OCI-LY7 (cell line): ENCODE results near the gene ZNF280D.

ENCODE experiments used
- CTCF ChIP-seq: fragments of 200-600 bp; sonication (generic); conservative IDR thresholded peaks from 2 replicates; pipeline ENCODE4 v1.5.1; 2014; ENCODE audit warnings: mild to moderate bottlenecking, antibody characterized with exemption, low read length, moderate library complexity, mixed read lengths
- EZH2phosphoT487 ChIP-seq: fragments of 200-600 bp; sonication (generic); IDR thresholded peaks from 2 replicates; pipeline ENCODE4 v1.6.1; 2018; ENCODE audit warnings: low read depth, borderline replicate concordance, mild to moderate bottlenecking, mixed run types, antibody characterized with exemption, low read length, moderate library complexity, mixed read lengths

- no peak for TF ChIP-seq EZH2phosphoT487
- no peak for TF ChIP-seq CTCF
Measured at GRCh38 chr15:56660943-56661342, 72.4 kb downstream of the ZNF280D start.
